NCI-H2029 treated with DMSO at 0.1 percent for 48 hours (cell line): ENCODE measurements around the gene CRTC2.

Source experiments
- DNase-seq: peaks from one replicate; lab custom pipeline; 2025; lab: John Stamatoyannopoulos, UW

Gene CRTC2

GRCh38 chr1:153945795-153946621, 12.4 kb downstream of the CRTC2 start:
- no peak for DNase-seq

GRCh38 chr1:153945131-153945794, 13.1 kb downstream of the CRTC2 start:
- DNase-seq = no peak

- no peak for DNase-seq
These were observed 13.6 kb downstream of the CRTC2 start for GRCh38 chr1:153944827-153945117.

GRCh38 chr1:153944005-153944826, 14.2 kb downstream of the CRTC2 start:
- no peak for DNase-seq

- no peak for DNase-seq
These were observed 15.5 kb downstream of the CRTC2 start for GRCh38 chr1:153942766-153943549.

- no peak for DNase-seq
These were observed 16.3 kb downstream of the CRTC2 start for GRCh38 chr1:153941826-153942725.

- no peak for DNase-seq
These were observed 17.7 kb downstream of the CRTC2 start for GRCh38 chr1:153940756-153941155.

GRCh38 chr1:153939476-153939875, 18.9 kb downstream of the CRTC2 start:
- no peak for DNase-seq

GRCh38 chr1:153938996-153939395, 19.4 kb downstream of the CRTC2 start:
- no peak for DNase-seq

- DNase-seq = no peak
These were observed 21.1 kb downstream of the CRTC2 start for GRCh38 chr1:153937331-153937730.

GRCh38 chr1:153936011-153936802, 22.2 kb downstream of the CRTC2 start:
- no peak for DNase-seq

GRCh38 chr1:153934746-153935145, 23.7 kb downstream of the CRTC2 start:
- no peak for DNase-seq

- no peak for DNase-seq
These were observed 24.5 kb downstream of the CRTC2 start for GRCh38 chr1:153933955-153934354.

- no peak for DNase-seq
These were observed 25.0 kb downstream of the CRTC2 start for GRCh38 chr1:153933430-153933829.

GRCh38 chr1:153932156-153933131, 26.0 kb downstream of the CRTC2 start:
- no peak for DNase-seq

- DNase-seq = no peak
These were observed 28.1 kb downstream of the CRTC2 start for GRCh38 chr1:153929981-153930948.

- DNase-seq = no peak
These were observed 29.0 kb downstream of the CRTC2 start for GRCh38 chr1:153929426-153929825.
